AG20443 (cell line): ENCODE measurements around the gene FZD8.

ENCODE experiments used
- DNase-seq: peaks from one replicate; pipeline ENCODE4 v3.0.0; 2012; ENCODE audit warnings: low spot score, mixed read lengths

The FZD8 gene

GRCh38 chr10:35605191-35605590 lies 36.9 kb downstream of the FZD8 start, which contains the start of gene GJD4:
GJD4 (plus strand) TSS chr10:35605341; CDS start chr10:35605568, 227 bp downstream.
- no peak for DNase-seq

GRCh38 chr10:35600193-35600592 lies 41.9 kb downstream of the FZD8 start:
- DNase-seq, result no peak

- DNase-seq, result no peak
Measured at GRCh38 chr10:35598379-35598778, 43.7 kb downstream of the FZD8 start.

- no peak for DNase-seq
Measured at GRCh38 chr10:35595106-35595505, 47.0 kb downstream of the FZD8 start.

- no peak for DNase-seq
Measured at GRCh38 chr10:35594115-35595079, 47.7 kb downstream of the FZD8 start.

- DNase-seq, result no peak
Measured at GRCh38 chr10:35592441-35592840, 49.7 kb downstream of the FZD8 start.

- no peak for DNase-seq
Measured at GRCh38 chr10:35588836-35589235, 53.3 kb downstream of the FZD8 start.
